Measurements from ENCODE around the gene CNTNAP2.

CNTNAP2 gene

GRCh38 chr7:146414373-146414772 lies 297.8 kb downstream of the CNTNAP2 start:
- in situ Hi-C loops (cut with HindIII; ENCODE audit: low sequenced_read_pairs): no loop called here

- in situ Hi-C loops (cut with HindIII; ENCODE audit: low sequenced_read_pairs): no loop called here
Observed at GRCh38 chr7:146414937-146415336, 298.3 kb downstream of the CNTNAP2 start.

GRCh38 chr7:146417176-146417575 lies 300.6 kb downstream of the CNTNAP2 start:
- in situ Hi-C loops (cut with HindIII; ENCODE audit: low sequenced_read_pairs): no loop called here

GRCh38 chr7:146423446-146423845 lies 306.8 kb downstream of the CNTNAP2 start:
- in situ Hi-C loops (cut with HindIII; ENCODE audit: low sequenced_read_pairs): no loop called here

GRCh38 chr7:146424084-146424483 lies 307.5 kb downstream of the CNTNAP2 start:
- in situ Hi-C loops (cut with HindIII; ENCODE audit: low sequenced_read_pairs): no loop called here

GRCh38 chr7:146433501-146433900 lies 316.9 kb downstream of the CNTNAP2 start:
- in situ Hi-C loops (cut with HindIII; ENCODE audit: low sequenced_read_pairs): no loop called here

GRCh38 chr7:146443102-146443501 lies 326.5 kb downstream of the CNTNAP2 start:
- in situ Hi-C loops (cut with HindIII; ENCODE audit: low sequenced_read_pairs): no loop called here

- in situ Hi-C loops (cut with HindIII; ENCODE audit: low sequenced_read_pairs): no loop called here
Observed at GRCh38 chr7:146449625-146450024, 333.0 kb downstream of the CNTNAP2 start.

- in situ Hi-C loops (cut with HindIII; ENCODE audit: low sequenced_read_pairs): no loop called here
Observed at GRCh38 chr7:146455091-146455655, 338.6 kb downstream of the CNTNAP2 start.

GRCh38 chr7:146479040-146479439 lies 362.4 kb downstream of the CNTNAP2 start:
- in situ Hi-C loops (cut with HindIII; ENCODE audit: low sequenced_read_pairs): no loop called here

- in situ Hi-C loops (cut with HindIII; ENCODE audit: low sequenced_read_pairs): no loop called here
Observed at GRCh38 chr7:146486519-146486918, 369.9 kb downstream of the CNTNAP2 start.

GRCh38 chr7:146492017-146492416 lies 375.4 kb downstream of the CNTNAP2 start:
- in situ Hi-C loops (cut with HindIII; ENCODE audit: low sequenced_read_pairs): no loop called here

GRCh38 chr7:146494952-146495596 lies 378.5 kb downstream of the CNTNAP2 start:
- in situ Hi-C loops (cut with HindIII; ENCODE audit: low sequenced_read_pairs): no loop called here

- in situ Hi-C loops (cut with HindIII; ENCODE audit: low sequenced_read_pairs): no loop called here
Observed at GRCh38 chr7:146496657-146497056, 380.1 kb downstream of the CNTNAP2 start.

GRCh38 chr7:146499970-146500369 lies 383.4 kb downstream of the CNTNAP2 start:
- in situ Hi-C loops (cut with HindIII; ENCODE audit: low sequenced_read_pairs): no loop called here

GRCh38 chr7:146503844-146504243 lies 387.2 kb downstream of the CNTNAP2 start:
- in situ Hi-C loops (cut with HindIII; ENCODE audit: low sequenced_read_pairs): no loop called here

GRCh38 chr7:146510088-146510680 lies 393.6 kb downstream of the CNTNAP2 start:
- in situ Hi-C loops (cut with HindIII; ENCODE audit: low sequenced_read_pairs): no loop called here

GRCh38 chr7:146514304-146514703 lies 397.7 kb downstream of the CNTNAP2 start:
- in situ Hi-C loops (cut with HindIII; ENCODE audit: low sequenced_read_pairs): no loop called here

GRCh38 chr7:146528581-146528980 lies 412.0 kb downstream of the CNTNAP2 start:
- in situ Hi-C loops (cut with HindIII; ENCODE audit: low sequenced_read_pairs): no loop called here

GRCh38 chr7:146539836-146540235 lies 423.2 kb downstream of the CNTNAP2 start:
- in situ Hi-C loops (cut with HindIII; ENCODE audit: low sequenced_read_pairs): no loop called here

- in situ Hi-C loops (cut with HindIII; ENCODE audit: low sequenced_read_pairs): no loop called here
Observed at GRCh38 chr7:146542101-146542500, 425.5 kb downstream of the CNTNAP2 start.

GRCh38 chr7:146544748-146545147 lies 428.1 kb downstream of the CNTNAP2 start:
- in situ Hi-C loops (cut with HindIII; ENCODE audit: low sequenced_read_pairs): no loop called here

Measured in endothelial cell of hepatic sinusoid (primary cell).